M059J (cell line): ENCODE results near the gene RECQL5. TPM values are rescaled to one million over a fixed set of nuclear protein-coding genes. Genes with fewer than 3 reads are reported as not detected.
"Not testable (repeated sequence)": the region's sequence is repeated elsewhere in the genome, so short reads cannot be mapped to it uniquely, and the experiment has no call there.

Experiments used
- DNase-seq: peaks from one replicate; pipeline ENCODE4 v3.0.0-alpha.2; 2012; ENCODE audit warnings: low read depth
- total RNA-seq: library from RNA; depleted of rRNA; stranded (reverse); fragments of >200 nt; shearing (Covaris generic); gene quantifications from 2 replicates; pipeline ENCODE4 v1.2.3, GENCODE V29; 2014

RECQL5 gene
- total RNA-seq, 1 experiment from 2014 or later = 13.1 TPM

DNA sequence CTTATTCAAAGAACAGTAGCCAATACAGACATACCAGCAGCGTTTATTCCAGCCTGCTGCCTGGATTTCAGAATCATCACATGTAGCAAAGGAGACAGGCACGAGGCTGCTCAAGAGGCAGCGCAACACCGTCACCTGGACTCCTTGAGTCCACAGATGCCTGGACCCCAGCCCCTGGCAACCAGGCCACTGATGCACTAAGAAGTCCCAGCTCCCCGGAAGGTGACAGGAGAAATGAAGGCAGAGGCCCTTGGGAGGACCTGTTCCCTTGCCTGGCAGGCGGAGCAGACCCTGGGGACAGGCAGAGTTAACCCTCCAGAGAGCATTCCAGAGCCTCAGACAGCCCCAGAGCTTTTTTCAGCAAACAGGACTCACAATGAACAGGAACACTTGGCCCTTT lies 17.3 kb downstream of the RECQL5 start:
- DNase-seq = no peak

DNA sequence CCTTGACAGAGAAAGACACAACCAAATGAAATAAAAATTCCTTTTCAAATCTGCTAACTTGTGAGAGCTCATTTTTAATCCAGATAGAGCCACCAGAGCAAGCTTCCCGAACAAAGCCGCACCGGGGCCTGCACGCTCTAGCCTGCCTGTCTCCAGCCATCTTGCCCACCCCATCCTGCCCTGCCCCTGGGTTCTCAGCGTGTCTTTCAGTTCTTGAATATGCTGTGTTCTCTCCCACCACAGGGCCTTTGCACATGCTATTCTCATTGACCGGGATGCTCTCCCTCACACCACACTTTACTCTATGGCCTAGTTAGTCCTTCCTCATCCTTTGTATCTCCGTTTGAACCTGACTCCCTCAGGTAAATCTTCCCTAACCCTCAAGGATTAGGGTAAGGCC lies 19.0 kb downstream of the RECQL5 start:
- DNase-seq = no peak

GRCh38 chr17:75647061-75647460 lies 19.9 kb downstream of the RECQL5 start:
- no peak for DNase-seq

GRCh38 chr17:75646638-75646992 lies 20.3 kb downstream of the RECQL5 start:
- DNase-seq = no peak

DNA sequence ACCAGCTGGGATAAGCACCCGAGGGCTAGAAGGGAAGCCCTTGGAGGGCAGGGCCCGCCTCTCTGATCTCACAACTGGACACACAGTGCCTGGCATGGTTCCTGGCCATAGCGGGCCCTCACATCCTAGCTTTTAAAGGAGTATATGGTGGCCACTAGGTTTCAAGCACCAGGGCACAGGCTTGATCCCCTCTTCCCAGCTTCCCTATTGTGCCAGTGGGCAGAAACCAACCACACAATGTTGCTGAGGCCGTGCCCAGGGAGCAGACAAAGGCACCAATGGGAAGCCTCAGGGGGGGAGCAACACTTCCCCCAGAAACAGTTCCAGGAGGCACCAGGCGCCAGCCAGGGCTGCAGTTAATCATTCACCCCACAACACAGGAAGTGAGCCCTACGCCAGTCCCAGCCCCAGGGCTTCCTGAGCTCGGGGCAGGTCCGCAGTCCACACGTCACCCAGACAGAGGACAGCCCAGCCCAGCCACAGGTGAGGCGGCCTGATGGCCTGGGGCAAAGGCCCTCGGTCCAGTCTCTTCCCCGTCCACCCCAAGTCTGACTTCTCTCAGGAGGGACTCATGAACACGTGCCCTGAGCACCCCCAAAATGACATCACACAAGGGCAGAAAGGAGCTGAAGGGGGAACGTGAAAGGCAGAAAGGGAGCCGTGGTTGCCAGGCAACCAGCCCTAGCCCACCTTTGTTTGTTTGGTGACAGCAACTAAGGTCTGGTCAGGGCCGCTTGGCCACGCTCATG lies 20.9 kb downstream of the RECQL5 start:
- DNase-seq = peak; percentile 84

DNA sequence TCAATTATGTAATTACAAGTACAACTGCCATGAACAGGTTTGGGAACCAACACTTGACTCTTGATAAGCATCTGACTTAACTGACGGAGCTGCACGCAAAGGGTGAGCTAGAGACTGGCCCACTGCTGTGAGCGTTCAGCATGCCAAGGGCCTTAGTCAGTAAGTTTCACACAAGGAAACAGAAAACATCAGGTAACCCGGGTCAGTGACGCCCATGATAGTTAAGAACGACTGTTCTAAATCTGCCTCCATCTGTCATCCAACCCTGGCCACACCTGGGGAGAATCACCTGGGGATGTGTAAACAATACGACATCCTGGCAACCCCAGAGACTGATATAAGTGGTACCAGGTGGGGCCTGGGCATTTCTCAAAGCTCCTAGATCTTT lies 21.5 kb downstream of the RECQL5 start:
- peak; percentile 88 for DNase-seq

GRCh38 chr17:75643643-75644017 lies 23.3 kb downstream of the RECQL5 start:
- no peak for DNase-seq

DNA sequence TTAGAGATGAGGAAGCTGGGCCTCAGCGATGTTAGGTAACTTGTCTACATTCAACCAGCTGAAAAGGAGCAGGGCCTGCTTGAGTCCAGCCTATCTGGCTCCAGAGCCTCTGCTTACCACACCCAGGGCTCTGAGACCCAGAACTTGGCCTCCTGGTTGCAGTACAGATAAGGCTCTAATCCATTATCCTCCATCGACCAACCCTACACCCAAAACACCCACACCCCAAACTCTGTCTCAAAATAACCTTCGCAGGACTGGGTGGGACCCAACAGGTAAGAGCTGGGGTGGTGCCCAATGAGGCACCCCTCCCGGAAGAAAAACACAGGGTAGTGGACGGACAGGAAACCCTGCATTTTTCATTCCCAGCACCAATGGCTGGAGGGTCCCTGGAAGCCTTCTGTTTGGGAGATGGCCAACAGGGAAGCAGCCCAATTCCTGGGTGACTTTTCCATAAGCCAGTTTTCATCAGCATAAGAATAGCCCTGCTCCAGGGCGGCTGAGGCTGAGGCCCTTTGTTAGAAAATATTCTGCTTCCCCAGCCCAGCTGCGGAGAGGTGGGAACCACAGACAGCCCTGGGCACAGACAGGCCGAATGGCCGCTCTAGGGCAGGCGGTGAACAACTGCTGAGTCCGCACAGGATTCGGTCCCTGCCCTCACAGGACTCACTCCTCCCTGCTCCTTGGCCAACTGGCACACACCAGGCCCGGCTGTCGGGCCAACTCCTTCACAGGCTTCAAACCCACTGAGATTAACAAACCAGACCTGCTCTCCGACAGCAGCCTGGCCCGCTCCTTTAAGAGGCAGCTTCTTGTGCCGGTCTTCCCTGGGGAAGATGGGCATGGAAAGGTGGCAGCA lies 23.9 kb downstream of the RECQL5 start:
- no peak for DNase-seq

DNA sequence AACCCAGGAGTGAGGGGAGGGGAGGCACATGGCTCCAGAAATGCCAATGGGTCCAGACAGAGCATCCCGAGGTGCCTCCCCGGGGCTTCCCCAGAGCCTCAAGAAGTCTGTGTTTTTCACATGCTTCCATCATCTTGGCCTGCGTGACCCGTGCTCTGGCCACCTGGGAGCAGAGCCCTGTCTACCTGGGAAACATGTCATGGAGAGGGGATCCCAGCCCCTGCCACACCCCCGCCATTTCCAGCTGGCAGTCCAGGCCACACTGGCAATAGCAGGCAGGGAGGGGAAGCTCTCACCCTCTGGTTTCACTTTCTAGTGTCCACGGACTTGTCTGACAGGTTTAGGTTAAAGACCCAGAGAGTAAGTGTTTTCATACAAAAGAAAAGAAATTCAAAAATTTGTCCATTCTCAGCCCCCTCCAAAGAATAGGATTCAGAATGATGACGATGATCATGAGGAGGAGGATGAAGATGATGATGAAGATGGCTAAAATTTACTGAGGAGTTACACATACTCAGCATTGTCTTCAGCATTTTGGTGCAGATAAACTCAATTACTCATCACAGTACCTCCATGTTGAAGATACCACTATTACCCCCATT lies 24.7 kb downstream of the RECQL5 start:
- DNase-seq = no peak

DNA sequence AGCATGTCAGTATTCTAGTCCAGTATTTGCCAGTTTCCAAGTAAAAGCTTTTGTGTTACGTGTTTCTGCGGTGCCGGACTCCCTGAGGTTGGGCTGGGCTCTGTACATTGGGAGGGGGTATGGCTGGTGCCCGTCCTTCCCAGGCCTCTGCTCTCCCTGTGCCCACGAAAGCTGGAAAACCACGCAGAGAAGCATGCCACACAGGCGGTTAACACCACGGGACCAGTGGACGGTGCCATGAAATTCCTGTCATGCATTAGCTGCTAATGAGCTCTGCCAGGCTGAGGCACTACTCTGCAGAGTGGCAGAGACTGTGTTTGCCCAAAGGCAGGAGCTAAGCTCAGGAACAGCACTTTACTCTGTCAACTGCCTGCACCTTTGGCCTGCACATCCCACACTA lies 25.6 kb downstream of the RECQL5 start:
- DNase-seq = no peak

GRCh38 chr17:75640556-75641119 lies 26.3 kb downstream of the RECQL5 start:
- no peak for DNase-seq

DNA sequence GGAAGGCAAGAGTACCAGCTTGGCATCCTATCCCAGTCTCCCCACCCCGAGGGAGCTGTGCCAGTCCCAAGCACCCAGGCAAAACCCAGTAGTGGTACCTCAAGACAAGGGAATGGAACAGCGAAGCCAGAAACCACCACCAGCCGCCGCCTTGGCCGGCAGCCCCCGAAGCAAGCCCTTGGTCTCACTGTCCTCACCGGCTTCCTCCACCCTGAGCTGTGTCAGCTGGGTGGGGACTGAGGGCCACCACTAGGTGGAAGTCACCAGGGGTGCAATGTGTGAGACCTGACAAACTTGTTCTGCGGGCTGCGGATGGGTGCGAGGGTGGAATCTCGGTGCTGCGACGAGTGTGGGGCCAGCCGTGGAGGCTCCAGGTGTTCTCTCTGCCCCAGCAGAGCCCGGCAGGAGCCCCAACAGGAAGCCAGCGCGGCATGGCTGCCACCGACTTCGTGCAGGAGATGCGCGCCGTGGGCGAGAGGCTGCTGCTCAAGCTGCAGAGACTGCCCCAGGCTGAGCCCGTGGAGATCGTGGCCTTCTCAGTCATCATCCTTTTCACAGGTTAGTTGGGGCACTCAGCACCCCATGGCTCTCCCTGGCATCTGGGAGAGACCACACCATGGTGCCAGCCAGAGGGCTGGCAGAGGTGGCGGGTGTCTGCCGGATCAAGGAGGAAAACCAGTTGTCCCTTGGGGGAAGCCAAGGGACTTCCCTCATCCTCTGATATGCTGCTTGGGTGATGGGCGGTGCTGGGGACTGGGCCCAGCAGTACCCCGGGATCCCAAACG lies 27.0 kb downstream of the RECQL5 start:
- DNase-seq = no peak

- no peak for DNase-seq
Measured at GRCh38 chr17:75639327-75639726, 27.6 kb downstream of the RECQL5 start.

DNA sequence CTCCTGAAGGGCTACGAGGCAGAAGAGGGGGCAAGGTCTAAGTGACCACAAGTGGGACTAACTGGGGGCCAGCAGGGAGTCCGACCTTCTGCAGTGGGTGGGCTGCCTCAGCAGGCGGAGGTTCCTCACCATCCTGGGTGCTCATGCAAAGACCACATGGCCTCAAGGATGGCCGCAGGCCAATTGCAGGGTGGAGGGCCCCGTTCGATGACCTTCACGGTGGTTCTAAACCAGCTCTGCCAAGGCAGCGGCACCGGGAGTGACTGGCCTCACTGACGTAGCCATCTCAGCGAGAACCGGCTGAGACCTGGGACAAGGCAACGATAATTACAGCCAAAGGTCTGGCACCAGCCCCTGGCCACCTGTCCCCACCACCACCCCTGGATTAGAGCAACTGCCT lies 28.1 kb downstream of the RECQL5 start:
- DNase-seq = no peak

GRCh38 chr17:75638039-75638438 lies 28.9 kb downstream of the RECQL5 start:
- DNase-seq = not testable (repeated sequence)

GRCh38 chr17:75637551-75637950 lies 29.4 kb downstream of the RECQL5 start:
- DNase-seq = no peak

DNA sequence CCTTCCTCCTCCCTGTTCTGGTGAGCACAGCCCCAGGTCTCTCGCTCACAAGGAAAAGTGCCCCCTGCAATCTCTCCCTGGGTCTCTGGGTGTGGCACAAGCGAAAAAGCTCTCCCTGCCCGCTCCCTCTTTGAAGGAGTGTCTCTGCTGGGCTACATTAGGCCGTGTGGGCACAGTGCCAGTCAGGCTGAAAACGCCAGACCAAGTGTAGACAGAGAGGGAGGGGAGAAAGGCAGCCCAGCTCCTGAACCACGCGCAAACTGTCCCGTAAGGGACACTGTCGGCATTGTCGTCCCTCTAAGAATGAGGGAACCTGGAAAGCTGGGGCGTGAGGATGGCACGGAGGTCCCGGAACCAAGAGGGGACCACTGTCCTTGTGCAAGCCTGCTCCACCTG lies 29.8 kb downstream of the RECQL5 start:
- DNase-seq = no peak

DNA sequence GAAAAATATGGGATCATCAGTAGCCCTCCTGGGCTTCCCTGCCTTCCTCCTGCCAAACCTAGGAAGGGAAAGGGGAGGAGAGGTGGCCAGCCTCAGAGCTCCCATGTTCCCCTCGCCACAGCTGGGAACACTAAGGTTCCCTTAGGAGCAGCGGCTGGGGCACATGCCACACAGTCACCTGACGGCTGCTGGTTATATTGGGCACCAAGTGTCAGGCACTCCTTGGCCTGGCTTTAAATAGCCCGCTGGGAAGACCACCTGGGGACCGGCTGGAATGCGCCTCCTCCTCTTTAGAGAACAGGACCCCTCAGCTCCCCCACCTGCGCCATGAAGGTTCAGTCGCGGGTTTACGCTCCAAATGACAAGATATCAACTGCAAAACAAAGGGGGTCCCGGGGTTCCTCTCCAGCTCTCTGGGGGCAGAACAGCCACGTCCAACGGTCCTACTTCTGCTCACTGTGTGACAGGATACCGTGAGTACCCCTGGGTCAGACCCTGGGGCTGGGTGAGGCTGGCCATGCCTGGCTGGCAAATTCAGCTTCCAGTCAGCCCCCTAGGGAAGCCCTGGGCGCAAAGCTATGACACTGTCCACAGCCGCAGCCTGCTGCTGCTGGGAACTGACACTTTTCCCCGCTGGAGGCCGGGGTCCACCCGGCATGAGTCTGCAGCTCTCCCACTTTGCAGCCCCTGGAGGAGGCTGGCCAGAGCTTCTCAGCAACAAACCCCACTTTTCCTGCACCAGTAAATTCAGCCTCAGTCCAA lies 30.4 kb downstream of the RECQL5 start:
- DNase-seq = no peak

- no peak for DNase-seq
Measured at GRCh38 chr17:75635610-75636202, 31.2 kb downstream of the RECQL5 start.

DNA sequence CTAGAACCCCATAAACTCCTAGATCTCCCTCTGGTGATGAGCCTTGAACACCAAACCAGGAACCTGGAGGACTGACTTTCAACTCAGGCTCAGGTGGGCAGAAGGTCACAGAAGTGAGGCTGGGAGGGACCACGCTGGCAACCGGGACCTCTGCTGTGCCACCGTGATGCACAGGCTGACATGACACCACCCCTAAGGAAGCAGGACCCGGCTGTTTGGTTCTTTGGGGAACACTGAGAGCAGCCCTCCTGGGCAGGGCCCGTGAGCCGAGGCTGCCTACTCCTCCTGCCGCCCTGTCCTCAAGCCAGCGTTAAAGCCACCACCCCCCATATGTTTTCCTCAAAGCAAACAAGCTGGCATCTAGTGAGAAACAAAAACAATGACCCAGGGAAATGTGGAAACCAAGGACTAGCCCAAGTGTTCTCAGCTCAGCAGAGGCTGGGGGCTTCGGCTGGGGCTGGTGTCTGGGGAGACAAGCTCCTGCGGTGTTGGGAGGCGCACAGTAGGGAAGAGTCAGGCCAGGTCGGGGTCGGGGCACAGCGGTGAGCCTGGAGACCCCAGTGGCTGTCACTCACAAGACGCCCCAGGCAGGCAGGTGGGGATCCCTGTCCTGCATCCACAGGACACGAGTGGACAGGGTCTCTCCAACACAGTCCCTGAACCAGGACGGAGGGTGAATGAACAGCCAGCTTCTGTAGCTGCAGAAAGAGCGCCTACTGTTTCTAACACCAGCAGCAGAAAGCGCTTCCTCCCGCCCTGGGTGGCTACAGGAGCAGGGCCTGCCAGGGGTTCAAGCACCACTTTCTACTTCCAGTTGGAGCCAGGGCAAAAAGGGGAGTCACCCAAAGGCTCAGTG lies 32.0 kb downstream of the RECQL5 start:
- DNase-seq = no peak
